Astrocyte (in vitro differentiated cells and primary cell): ENCODE measurements around the gene NETO2. TPM values are rescaled to one million over a fixed set of nuclear protein-coding genes. Genes with fewer than 3 reads are reported as not detected.

ENCODE experiments used
- total RNA-seq: library from RNA; stranded (reverse); gene quantifications from 2 replicates; pipeline ENCODE4 v1.2.1, GENCODE V29; 2021

NETO2 gene
- total RNA-seq, 1 donor from 2014 or later: 17.1 TPM

Other genes starting within 250 kb of the NETO2 start
- gene DNAJA2, start 170.3 kb downstream of the NETO2 start, total RNA-seq: 65.9 and 76.1 TPM in 2 replicates